Uterus (tissue), 4 donors: ENCODE measurements around the gene ENDOD1. TPM values are rescaled to one million over a fixed set of nuclear protein-coding genes. Genes with fewer than 3 reads are reported as not detected.

Experiments
- DNase-seq, 2 donors: peaks; one replicate each; pipeline ENCODE4 v3.0.0-alpha.2; 2019 to 2020
- H3K27ac ChIP-seq, 2 donors: fragments of 200-600 bp; sonication (generic); 1 replicate in 1 of 2; 2 replicates in 1 of 2; pipeline ENCODE4 v1.5.1; 2016 to 2018
- H3K27me3 ChIP-seq, 2 donors: fragments of 200-600 bp; sonication (generic); one replicate each; pipeline ENCODE4 v1.5.1; 2018 to 2019; ENCODE audit warnings: control low read depth in 1 of 2
- H3K36me3 ChIP-seq, 2 donors: fragments of 200-600 bp; sonication (generic); one replicate each; pipeline ENCODE4 v1.5.1; 2019; ENCODE audit warnings: control low read depth in 1 of 2
- H3K4me1 ChIP-seq, 2 donors: fragments of 200-600 bp; sonication (generic); one replicate each; pipeline ENCODE4 v1.5.1; 2018 to 2019; ENCODE audit warnings: control low read depth in 1 of 2
- H3K4me3 ChIP-seq, 2 donors: fragments of 200-600 bp; sonication (generic); 1 replicate in 1 of 2; 2 replicates in 1 of 2; pipeline ENCODE4 v1.5.1; 2018 to 2019; ENCODE audit warnings: mild to moderate bottlenecking in 1 of 2
- H3K9me3 ChIP-seq, 2 donors: fragments of 200-600 bp; sonication (generic); one replicate each; pipeline ENCODE4 v1.5.1; 2019; ENCODE audit warnings: control low read depth in 1 of 2
- POLR2A ChIP-seq, 2 donors: fragments of 450-650 bp; IDR thresholded peaks; one replicate each; pipeline ENCODE4 v1.6.1; 2016; ENCODE audit warnings: antibody characterized with exemption in 2 of 2, mild to moderate bottlenecking in 1 of 2, moderate library complexity in 1 of 2
- intact Hi-C: fragments of 100-400 bp; cut with DNase I; formaldehyde crosslinking; loops from one replicate; pipeline ENCODE4 v1.15.1; 2023; ENCODE audit warnings: low total_unique reads
- total RNA-seq, 4 donors: library from RNA; depleted of rRNA in 3 of 4; stranded (reverse); fragments of >200 nt in 3 of 4; gene quantifications; one replicate each; pipeline versions ENCODE4 v1.1.0 to v1.2.4, GENCODE V29; 2014 to 2023
- TF ChIP-seq, protein P1 (sequence below), 4 experiments: fragments of 200-600 bp in 2 of 4; fragments of 450-650 bp in 2 of 4; sonication (generic) in 2 of 4; IDR thresholded peaks; one replicate each; pipeline ENCODE4 v1.5.1; 2016 to 2019; ENCODE audit warnings: antibody characterized with exemption in 4 of 4, mild to moderate bottlenecking in 2 of 4, moderate library complexity in 1 of 4
- donor health status: DM: yes; HTN: yes; CAD: no.

Gene ENDOD1
- total RNA-seq, 4 donors from 2014 or later, result 35.0 to 82.9 (median 60.0) TPM

DNA sequence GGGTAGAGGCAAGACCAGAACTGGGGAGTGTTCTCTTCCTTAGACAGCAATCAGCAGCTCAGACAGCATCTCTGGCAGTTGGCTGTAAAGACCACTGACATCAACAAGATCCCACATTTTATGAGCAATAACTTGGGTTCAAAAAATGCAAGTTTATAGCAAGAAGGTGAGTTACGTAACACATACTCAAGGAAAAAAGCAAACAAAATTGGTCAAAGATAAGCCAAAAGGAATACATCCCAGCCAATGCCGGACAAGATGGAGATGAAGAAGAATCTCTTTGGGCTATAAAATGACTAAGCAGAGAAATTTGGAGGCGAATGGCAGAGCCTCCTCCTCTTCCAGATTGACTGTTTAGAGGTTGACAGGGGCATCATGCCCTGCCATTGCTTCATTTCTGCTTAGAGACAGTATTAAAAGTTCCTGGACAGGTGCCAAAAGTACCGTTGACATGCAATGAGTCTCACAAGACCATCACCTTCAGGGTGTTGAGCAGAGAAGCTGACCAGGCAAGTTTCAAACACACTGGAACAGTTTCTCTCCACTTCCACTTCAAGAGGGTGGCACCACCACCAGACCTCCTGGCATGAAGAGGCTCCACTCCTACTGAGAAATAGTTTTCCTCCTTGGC lies 55.9 kb downstream of the ENDOD1 start:
- H3K27me3 ChIP-seq, result no peaks in the 10 kb centered on the region
- no peaks in the 10 kb centered on the region for H3K4me1 ChIP-seq
- no peaks in the 10 kb centered on the region for H3K9me3 ChIP-seq
- intact Hi-C loops, result no loop called here
- no peak overlapping the region for H3K4me3 ChIP-seq
- no peak for TF ChIP-seq POLR2A (IDR thresholded peaks at IDR 0.05)
- TF ChIP-seq, protein P1, sequence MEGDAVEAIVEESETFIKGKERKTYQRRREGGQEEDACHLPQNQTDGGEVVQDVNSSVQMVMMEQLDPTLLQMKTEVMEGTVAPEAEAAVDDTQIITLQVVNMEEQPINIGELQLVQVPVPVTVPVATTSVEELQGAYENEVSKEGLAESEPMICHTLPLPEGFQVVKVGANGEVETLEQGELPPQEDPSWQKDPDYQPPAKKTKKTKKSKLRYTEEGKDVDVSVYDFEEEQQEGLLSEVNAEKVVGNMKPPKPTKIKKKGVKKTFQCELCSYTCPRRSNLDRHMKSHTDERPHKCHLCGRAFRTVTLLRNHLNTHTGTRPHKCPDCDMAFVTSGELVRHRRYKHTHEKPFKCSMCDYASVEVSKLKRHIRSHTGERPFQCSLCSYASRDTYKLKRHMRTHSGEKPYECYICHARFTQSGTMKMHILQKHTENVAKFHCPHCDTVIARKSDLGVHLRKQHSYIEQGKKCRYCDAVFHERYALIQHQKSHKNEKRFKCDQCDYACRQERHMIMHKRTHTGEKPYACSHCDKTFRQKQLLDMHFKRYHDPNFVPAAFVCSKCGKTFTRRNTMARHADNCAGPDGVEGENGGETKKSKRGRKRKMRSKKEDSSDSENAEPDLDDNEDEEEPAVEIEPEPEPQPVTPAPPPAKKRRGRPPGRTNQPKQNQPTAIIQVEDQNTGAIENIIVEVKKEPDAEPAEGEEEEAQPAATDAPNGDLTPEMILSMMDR (IDR thresholded peaks at IDR 0.05), result no peak
- no peak overlapping the region for H3K27ac ChIP-seq
- H3K36me3 ChIP-seq, result no peaks in the 10 kb centered on the region
- DNase-seq, result no peak

DNA sequence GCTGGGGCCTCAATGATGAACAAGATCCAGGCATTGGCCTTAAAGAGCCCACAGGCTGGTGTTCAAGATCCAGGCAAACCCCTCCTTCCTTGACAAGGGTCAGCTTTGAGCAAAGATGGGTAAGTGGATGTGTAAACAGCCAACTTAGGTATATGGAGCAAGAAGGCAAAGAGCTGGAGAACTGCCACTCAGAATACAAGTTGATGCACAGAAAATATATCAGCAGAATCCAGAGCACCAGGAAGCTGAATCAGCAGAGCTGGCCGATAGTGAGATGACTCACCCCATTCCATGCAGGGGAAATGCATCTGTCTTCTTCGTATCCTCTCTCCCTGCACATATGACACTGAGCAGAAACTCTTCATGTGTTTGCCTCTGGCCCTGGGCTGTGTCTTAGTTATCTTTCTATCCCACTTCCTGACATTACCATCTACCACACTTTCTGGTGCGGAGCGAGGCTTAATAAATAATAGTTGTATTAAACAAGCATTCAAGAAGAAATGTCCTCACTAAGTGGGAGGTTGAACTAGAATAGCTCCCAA lies 57.8 kb downstream of the ENDOD1 start:
- H3K36me3 ChIP-seq, result no peaks in the 10 kb centered on the region
- peak; percentile 49 to 75 for DNase-seq
- TF ChIP-seq POLR2A (IDR thresholded peaks at IDR 0.05), result no peak
- TF ChIP-seq, protein P1 (IDR thresholded peaks at IDR 0.05), result no peak
- no peaks in the 10 kb centered on the region for H3K27me3 ChIP-seq
- no peaks in the 10 kb centered on the region for H3K4me1 ChIP-seq
- intact Hi-C loops, result no loop called here
- no peaks in the 10 kb centered on the region for H3K9me3 ChIP-seq
- H3K4me3 ChIP-seq, result no peak overlapping the region
- H3K27ac ChIP-seq, result peak overlapping the region; percentile 52 to 94

DNA sequence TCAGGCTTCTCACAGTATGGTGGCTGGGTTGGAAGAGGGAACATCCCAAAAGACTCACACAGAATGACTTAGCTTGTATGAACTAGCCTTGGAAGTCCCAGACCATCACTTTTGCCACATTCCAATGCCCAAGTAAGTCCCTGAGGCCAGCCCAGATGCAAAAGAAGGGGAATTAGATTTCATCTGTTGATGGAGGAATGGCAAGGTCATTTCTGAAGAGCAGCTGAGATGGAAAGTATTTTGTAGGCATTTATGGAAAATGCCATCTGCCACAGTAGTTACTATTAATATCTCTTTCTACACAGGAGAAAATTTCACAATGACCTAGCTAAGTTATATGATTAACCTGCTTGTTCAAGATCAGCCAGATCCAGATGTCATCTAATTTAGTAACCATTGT lies 58.8 kb downstream of the ENDOD1 start:
- H3K27ac ChIP-seq, result peak overlapping the region; percentile 52 to 94
- intact Hi-C loops, result no loop called here
- H3K4me1 ChIP-seq, result no peaks in the 10 kb centered on the region

DNA sequence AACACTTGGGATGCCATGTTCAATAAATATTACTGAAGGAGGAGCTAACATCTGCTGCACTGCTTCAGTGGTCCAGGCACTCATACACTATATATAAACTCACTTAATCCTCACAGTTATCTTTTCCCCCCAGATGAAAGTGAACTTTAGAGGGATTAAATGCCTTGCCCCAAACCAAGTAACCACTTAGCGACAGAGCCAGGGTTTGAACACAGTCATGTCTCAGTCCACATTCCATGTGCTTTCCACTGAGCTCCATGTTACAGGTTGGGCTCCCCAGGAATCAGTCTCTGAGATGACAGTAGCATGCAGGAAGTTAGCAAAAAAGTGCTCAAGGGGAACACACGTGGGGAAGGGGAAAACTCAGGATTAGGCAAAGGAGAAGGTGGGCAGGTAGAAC lies 59.3 kb downstream of the ENDOD1 start:
- Histone ChIP-seq H3K4me3 (no peak overlapping the region), H3K36me3 (no peaks in the 10 kb centered on the region), H3K4me1 (no peaks in the 10 kb centered on the region), H3K27me3 (no peaks in the 10 kb centered on the region), H3K27ac (peak overlapping the region; percentile 52 to 94), H3K9me3 (no peaks in the 10 kb centered on the region)
- no peak for DNase-seq
- intact Hi-C loops, result no loop called here
- TF ChIP-seq, protein P1 (IDR thresholded peaks at IDR 0.05), result no peak
- TF ChIP-seq POLR2A (IDR thresholded peaks at IDR 0.05), result no peak

More for the DNA sequence above, 58.8 kb downstream of the ENDOD1 start:
- Histone ChIP-seq H3K36me3 (no peaks in the 10 kb centered on the region), H3K27me3 (no peaks in the 10 kb centered on the region), H3K9me3 (no peaks in the 10 kb centered on the region), H3K4me3 (no peak overlapping the region)
- TF ChIP-seq POLR2A (IDR thresholded peaks at IDR 0.05), result no peak
- TF ChIP-seq, protein P1 (IDR thresholded peaks at IDR 0.05), result no peak
- DNase-seq, result no peak

DNA sequence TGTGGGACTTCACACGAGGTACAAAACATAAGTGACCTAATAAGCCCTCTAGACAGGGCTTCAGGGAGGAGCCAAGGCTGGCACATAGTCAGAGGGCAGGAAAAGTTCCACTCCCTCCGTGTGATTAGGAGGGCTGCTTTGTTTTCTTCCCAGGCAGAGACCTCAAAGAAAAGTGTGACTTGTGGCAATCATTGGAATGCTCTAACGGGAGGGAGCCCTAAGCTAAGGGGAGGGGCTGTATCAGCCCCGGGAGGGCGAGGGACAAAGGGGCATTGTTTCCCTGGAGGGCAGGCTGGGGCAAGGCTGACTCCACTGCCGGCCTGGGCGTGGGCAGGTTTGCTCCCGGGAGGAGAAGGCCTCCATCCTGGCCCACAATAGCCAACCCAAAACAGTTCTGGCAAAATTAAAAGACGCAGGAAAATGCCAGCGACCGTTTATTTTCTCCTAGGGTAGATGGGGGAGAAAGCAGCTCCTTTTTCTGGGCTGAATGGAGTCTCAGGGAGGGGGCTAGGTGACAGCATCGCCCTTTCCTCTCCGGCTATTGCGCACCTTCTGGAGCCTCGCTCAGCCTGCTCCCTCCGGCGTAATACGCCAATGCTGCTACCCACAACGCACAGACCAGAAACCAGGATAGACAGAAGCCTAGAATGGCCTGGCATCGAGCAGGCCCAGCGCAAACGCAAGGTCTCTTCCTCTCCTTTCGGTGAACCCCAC lies 60.2 kb downstream of the ENDOD1 start:
- no peaks in the 10 kb centered on the region for H3K4me1 ChIP-seq
- H3K4me3 ChIP-seq, result peak overlapping the region in 1 of 2 donors; percentile 56

More for the DNA sequence above, 60.2 kb downstream of the ENDOD1 start:
- Histone ChIP-seq H3K27ac (peak overlapping the region; percentile 94 to 95), H3K27me3 (no peaks in the 10 kb centered on the region), H3K36me3 (no peaks in the 10 kb centered on the region), H3K9me3 (no peaks in the 10 kb centered on the region)
- peak in 1 of 2 donors; percentile 40 for DNase-seq
- TF ChIP-seq, protein P1 (IDR thresholded peaks at IDR 0.05), result no peak
- TF ChIP-seq POLR2A (IDR thresholded peaks at IDR 0.05), result peak in 1 of 2 donors; percentile 14
- intact Hi-C loops, result loop anchor here (5.0 to 10.0 kb wide), 2 partner anchors 83 to 615 kb away; partner anchors contain the start of gene SRSF8
